Fibroblast of lung (primary cell): Measurements from ENCODE around the gene TBXA2R.

Experiments used
- EZH2 ChIP-seq: IDR thresholded peaks from 2 replicates; pipeline ENCODE4 v1.5.1; 2012; ENCODE audit warnings: low read length, control low read depth, mild to moderate bottlenecking; ENCODE audit errors: missing control alignments
- TF ChIP-seq, protein P1 (sequence below), 2 donors: IDR thresholded peaks in 1 of 2; conservative IDR thresholded peaks in 1 of 2; 1 replicate in 1 of 2; 2 replicates in 1 of 2; pipeline ENCODE4 v1.5.1; 2011 to 2012; ENCODE audit warnings: low read length in 2 of 2, control low read depth in 1 of 2, inconsistent platforms in 1 of 2, low read depth in 1 of 2, mild to moderate bottlenecking in 1 of 2

GRCh38 chr19:3656073-3656746, 49.5 kb upstream of the TBXA2R start:
- TF ChIP-seq EZH2 = no peak
- TF ChIP-seq, protein P1, sequence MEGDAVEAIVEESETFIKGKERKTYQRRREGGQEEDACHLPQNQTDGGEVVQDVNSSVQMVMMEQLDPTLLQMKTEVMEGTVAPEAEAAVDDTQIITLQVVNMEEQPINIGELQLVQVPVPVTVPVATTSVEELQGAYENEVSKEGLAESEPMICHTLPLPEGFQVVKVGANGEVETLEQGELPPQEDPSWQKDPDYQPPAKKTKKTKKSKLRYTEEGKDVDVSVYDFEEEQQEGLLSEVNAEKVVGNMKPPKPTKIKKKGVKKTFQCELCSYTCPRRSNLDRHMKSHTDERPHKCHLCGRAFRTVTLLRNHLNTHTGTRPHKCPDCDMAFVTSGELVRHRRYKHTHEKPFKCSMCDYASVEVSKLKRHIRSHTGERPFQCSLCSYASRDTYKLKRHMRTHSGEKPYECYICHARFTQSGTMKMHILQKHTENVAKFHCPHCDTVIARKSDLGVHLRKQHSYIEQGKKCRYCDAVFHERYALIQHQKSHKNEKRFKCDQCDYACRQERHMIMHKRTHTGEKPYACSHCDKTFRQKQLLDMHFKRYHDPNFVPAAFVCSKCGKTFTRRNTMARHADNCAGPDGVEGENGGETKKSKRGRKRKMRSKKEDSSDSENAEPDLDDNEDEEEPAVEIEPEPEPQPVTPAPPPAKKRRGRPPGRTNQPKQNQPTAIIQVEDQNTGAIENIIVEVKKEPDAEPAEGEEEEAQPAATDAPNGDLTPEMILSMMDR (conservative IDR thresholded peaks at IDR 0.05 in 1 of 2, IDR thresholded peaks at IDR 0.05 in 1 of 2; ENCODE audit: low read depth in 1 of 2, low read length in 2 of 2) = no peak
